H1 (cell line): ENCODE measurements around the gene RPL36A. TPM values are rescaled to one million over a fixed set of nuclear protein-coding genes. Genes with fewer than 3 reads are reported as not detected.

Experiments used
- CTCF ChIA-PET: fragments of 300-600 bp; sonication (Branson Sonifier 250); formaldehyde crosslinking; loops from one replicate; lab custom pipeline; 2021; ENCODE audit not compliant: partially characterized antibody; lab: Charles Lee
- POLR2A ChIA-PET: fragments of 300-600 bp; sonication (Branson Sonifier 250); formaldehyde crosslinking; loops from one replicate; lab custom pipeline; 2021; ENCODE audit warnings: inconsistent platforms; ENCODE audit not compliant: partially characterized antibody; lab: Charles Lee
- DNase-seq, 2 experiments: peaks; one replicate each; pipeline versions ENCODE4 v3.0.0 to v3.0.0-alpha.2; 2010 to 2022; ENCODE audit warnings: low spot score in 2 of 2, low read depth in 1 of 2, mixed read lengths in 1 of 2
- FAIRE-seq: peaks from 2 replicates; lab custom pipeline; 2011; peaks lifted over from hg19 to GRCh38; lab: Jason Lieb, UNC
- H2AFZ ChIP-seq: 2 replicates; pipeline ENCODE4 v1.8.1; 2012; ENCODE audit warnings: low read length, inconsistent platforms
- H2AK5ac ChIP-seq: 2 replicates; pipeline ENCODE4 v1.6.1; 2013; ENCODE audit warnings: low read depth, low read length
- H2BK120ac ChIP-seq: replicated peaks from 2 replicates; pipeline ENCODE3; 2013; ENCODE audit warnings: low read depth, low read length, inconsistent platforms
- H2BK12ac ChIP-seq: 2 replicates; pipeline ENCODE4 v1.6.1; 2013; ENCODE audit warnings: low read depth, low read length
- H2BK15ac ChIP-seq: 2 replicates; pipeline ENCODE4 v1.6.1; 2013; ENCODE audit warnings: low read length
- H2BK20ac ChIP-seq: 2 replicates; pipeline ENCODE4 v1.6.1; 2013; ENCODE audit warnings: low read length
- H2BK5ac ChIP-seq: 2 replicates; pipeline ENCODE4 v1.6.1; 2013; ENCODE audit warnings: low read depth, low read length
- H3K14ac ChIP-seq: 2 replicates; pipeline ENCODE4 v1.6.1; 2013; ENCODE audit warnings: inconsistent platforms; ENCODE audit not compliant: insufficient read length
- H3K18ac ChIP-seq: 2 replicates; pipeline ENCODE4 v1.6.1; 2013; ENCODE audit warnings: low read length; ENCODE audit errors: extremely low read depth
- H3K23ac ChIP-seq: 2 replicates; pipeline ENCODE4 v1.6.1; 2013; ENCODE audit warnings: inconsistent platforms; ENCODE audit not compliant: insufficient read length
- H3K23me2 ChIP-seq: 2 replicates; pipeline ENCODE4 v1.6.1; 2013; ENCODE audit warnings: low read depth, low read length
- H3K27ac ChIP-seq: 2 replicates; pipeline ENCODE4 v1.6.1; 2011; ENCODE audit warnings: low read depth, low read length, inconsistent platforms
- H3K27me3 ChIP-seq, 4 experiments: replicated peaks in 1 of 4; 1 replicate in 1 of 4; 2 replicates in 3 of 4; pipeline versions ENCODE4 v1.6.1 to v1.8.1; 2011 to 2013; ENCODE audit warnings: low read length in 3 of 4, mild to moderate bottlenecking in 3 of 4, inconsistent platforms in 2 of 4, mixed read lengths in 2 of 4, moderate library complexity in 1 of 4; ENCODE audit not compliant: control insufficient read depth in 3 of 4, insufficient read depth in 3 of 4; ENCODE audit errors: extremely low read depth in 1 of 4
- H3K36me3 ChIP-seq, 4 experiments: 2 replicates each; pipeline versions ENCODE4 v1.6.1 to v1.8.1; 2011 to 2013; ENCODE audit warnings: mild to moderate bottlenecking in 4 of 4, low read length in 3 of 4, moderate library complexity in 2 of 4, control low read depth in 1 of 4, inconsistent platforms in 1 of 4; ENCODE audit not compliant: insufficient read depth in 4 of 4, control insufficient read depth in 2 of 4
- H3K4ac ChIP-seq: replicated peaks from 2 replicates; pipeline ENCODE3; 2013; ENCODE audit warnings: low read length, low read depth, mixed read lengths, inconsistent platforms; ENCODE audit not compliant: insufficient read length
- H3K4me1 ChIP-seq, 4 experiments: replicated peaks in 1 of 4; 1 replicate in 1 of 4; 2 replicates in 3 of 4; pipeline versions ENCODE4 v1.6.1 to v1.8.1; 2011 to 2013; ENCODE audit warnings: low read length in 3 of 4, inconsistent platforms in 2 of 4, mixed read lengths in 1 of 4; ENCODE audit not compliant: insufficient read depth in 4 of 4, control insufficient read depth in 3 of 4
- H3K4me2 ChIP-seq, 2 experiments: 2 replicates each; pipeline versions ENCODE4 v1.6.1 to v1.8.1; 2011 to 2013; ENCODE audit warnings: low read depth in 2 of 2, low read length in 2 of 2, control low read depth in 1 of 2, inconsistent platforms in 1 of 2, mild to moderate bottlenecking in 1 of 2; ENCODE audit not compliant: insufficient read depth in 1 of 2
- H3K4me3 ChIP-seq, 4 experiments: fragments of 200-600, 300-600 bp in 1 of 4; sonication (generic), shearing (Covaris generic), sonication (Bioruptor Twin) in 1 of 4; 2 replicates each; pipeline versions ENCODE4 v1.5.1 to v1.8.1; 2011 to 2016; ENCODE audit warnings: low read length in 4 of 4, low read depth in 3 of 4, control low read depth in 2 of 4, inconsistent platforms in 2 of 4, mild to moderate bottlenecking in 2 of 4, mixed read lengths in 1 of 4, moderate library complexity in 1 of 4; ENCODE audit not compliant: insufficient read depth in 2 of 4; ENCODE audit errors: extremely low read depth in 1 of 4
- H3K56ac ChIP-seq: replicated peaks from 2 replicates; pipeline ENCODE3; 2013; ENCODE audit warnings: low read depth, mild to moderate bottlenecking, mixed read lengths, low read length, inconsistent platforms; ENCODE audit not compliant: insufficient read length
- H3K79me1 ChIP-seq: 2 replicates; pipeline ENCODE4 v1.6.1; 2013; ENCODE audit warnings: low read depth, low read length, control low read depth
- H3K79me2 ChIP-seq, 2 experiments: 2 replicates each; pipeline versions ENCODE4 v1.6.1 to v1.8.1; 2012 to 2013; ENCODE audit warnings: low read length in 2 of 2, mild to moderate bottlenecking in 2 of 2, inconsistent platforms in 1 of 2; ENCODE audit not compliant: insufficient read depth in 2 of 2, control insufficient read depth in 1 of 2
- H3K9ac ChIP-seq, 4 experiments: replicated peaks in 1 of 4; 1 replicate in 1 of 4; 2 replicates in 3 of 4; pipeline versions ENCODE4 v1.6.1 to v1.8.1; 2011 to 2013; ENCODE audit warnings: low read depth in 3 of 4, low read length in 3 of 4, control low read depth in 2 of 4, mild to moderate bottlenecking in 2 of 4, moderate library complexity in 2 of 4, inconsistent platforms in 1 of 4; ENCODE audit errors: extremely low read depth in 1 of 4
- H3K9me3 ChIP-seq, 2 experiments: 2 replicates each; pipeline versions ENCODE4 v1.6.1 to v1.8.1; 2012 to 2013; ENCODE audit warnings: mild to moderate bottlenecking in 2 of 2, moderate library complexity in 2 of 2, control low read depth in 1 of 2, inconsistent platforms in 1 of 2, low read depth in 1 of 2, low read length in 1 of 2, mixed read lengths in 1 of 2; ENCODE audit not compliant: insufficient read depth in 2 of 2
- H4K20me1 ChIP-seq, 2 experiments: replicated peaks in 1 of 2; 2 replicates each; pipeline versions ENCODE3 to v1.8.1; 2011 to 2013; ENCODE audit warnings: inconsistent platforms in 2 of 2, low read length in 2 of 2, mild to moderate bottlenecking in 1 of 2; ENCODE audit not compliant: insufficient read depth in 2 of 2, control insufficient read depth in 1 of 2
- H4K5ac ChIP-seq: 2 replicates; pipeline ENCODE4 v1.6.1; 2013; ENCODE audit warnings: low read length, low read depth, mixed read lengths, inconsistent platforms; ENCODE audit not compliant: insufficient read length
- H4K8ac ChIP-seq: 2 replicates; pipeline ENCODE4 v1.8.0; 2013; ENCODE audit warnings: mild to moderate bottlenecking, moderate library complexity, low read length, inconsistent platforms; ENCODE audit not compliant: insufficient read depth; ENCODE audit errors: extremely low read depth
- H4K91ac ChIP-seq: replicated peaks from 2 replicates; pipeline ENCODE3; 2013; ENCODE audit warnings: low read length, mixed read lengths, inconsistent platforms; ENCODE audit not compliant: insufficient read length
- CTCF ChIP-seq, 3 experiments: IDR thresholded peaks; 1 replicate in 2 of 3; 2 replicates in 1 of 3; pipeline versions ENCODE4 v1.5.1 to v1.6.1; 2011; ENCODE audit warnings: low read length in 3 of 3, mild to moderate bottlenecking in 3 of 3, inconsistent platforms in 2 of 3, low read depth in 1 of 3, moderate library complexity in 1 of 3; ENCODE audit not compliant: insufficient read depth in 1 of 3; ENCODE audit errors: control extremely low read depth in 1 of 3
- SIX5 ChIP-seq: IDR thresholded peaks from 2 replicates; pipeline ENCODE4 v1.6.1; 2011; ENCODE audit warnings: mild to moderate bottlenecking, low read depth, low read length
- WGBS, 2 experiments: shearing (Covaris generic) in 1 of 2; methylation state at CpG; one replicate each; pipeline versions ENCODE4 v1.1.6 to v1.1.7; 2013 to 2015; ENCODE audit warnings: low lambda C conversion rate in 2 of 2, mixed read lengths in 2 of 2, inconsistent platforms in 1 of 2, low coverage in 1 of 2, missing lambda C conversion rate in 1 of 2; ENCODE audit not compliant: insufficient replicate concordance in 2 of 2, insufficient coverage in 1 of 2, insufficient read length in 1 of 2; ENCODE audit errors: extremely low coverage in 1 of 2, missing lambda C conversion rate in 1 of 2; 5-methylcytosine and 5-hydroxymethylcytosine counted together
- polyA plus RNA-seq, 7 experiments: library from polyadenylated mRNA; depleted of rRNA in 3 of 7; stranded (reverse) in 5 of 7; unstranded in 2 of 7; fragments of >200 nt in 5 of 7; fragments of 200-250 nt in 2 of 7; gene quantifications; 1 replicate in 5 of 7; 2 replicates in 1 of 7; 4 replicates in 1 of 7; pipeline versions ENCODE4 v1.2.1 to v1.2.3, GENCODE V29; 2011 to 2013; ENCODE audit warnings: missing spikeins in 2 of 7, mixed read lengths in 2 of 7
- total RNA-seq: library from RNA; stranded (reverse); fragmentation: NEBNext Ultra II Directional; extraction: Animal tissue kit (Norgen Biotek cat#: 25700); gene quantifications from 2 replicates; pipeline ENCODE4 v1.2.1, GENCODE V29; 2021

RPL36A gene
- total and polyA plus RNA-seq, 2 of the 8 experiments (the other 6 are each of a cell fraction or from before 2014, with no cell fraction given): 271 to 1,587 TPM

GRCh38 chrX:101357166-101357795, 33.5 kb upstream of the RPL36A start:
- Histone ChIP-seq H3K4ac (no peak overlapping the region), H3K4me2 (no peak overlapping the region), H2BK20ac (no peak overlapping the region), H3K79me2 (no peaks in the 10 kb centered on the region), H3K9me3 (no peaks in the 10 kb centered on the region), H4K20me1 (no peaks in the 10 kb centered on the region), H2AK5ac (no peak overlapping the region), H3K23ac (no peak overlapping the region), H4K8ac (no peak overlapping the region), H3K14ac (no peak overlapping the region), H3K23me2 (no peaks in the 10 kb centered on the region), H4K5ac (no peak overlapping the region), H3K4me1 (no peaks in the 10 kb centered on the region), H3K18ac (no peak overlapping the region), H3K27me3 (no peaks in the 10 kb centered on the region), H2BK15ac (no peak overlapping the region), H2BK120ac (no peak overlapping the region), H2BK5ac (no peak overlapping the region), H3K27ac (no peak overlapping the region), H3K56ac (no peak overlapping the region), H4K91ac (no peak overlapping the region), H2AFZ (no peak overlapping the region), H3K9ac (no peak overlapping the region), H2BK12ac (no peak overlapping the region), H3K79me1 (no peaks in the 10 kb centered on the region), H3K36me3 (no peaks in the 10 kb centered on the region), H3K4me3 (no peak overlapping the region)
- TF ChIP-seq SIX5 (no peak), CTCF (IDR thresholded peaks at IDR 0.05; ENCODE audit: control extremely low read depth in 1 of 3, insufficient read depth in 1 of 3, low read depth in 1 of 3, low read length in 3 of 3) (peak in 1 of 3 experiments; percentile 33; a peak in 1 of 4 replicates)
- POLR2A ChIA-PET: interaction anchor here (1.5 kb wide), 1 partner anchor 8 kb away, joined by 4 read pairs; the partner anchor contains the start of gene TIMM8A
- CTCF ChIA-PET: interaction anchor here (1.4 kb wide), 1 partner anchor 29 kb away, joined by 3 read pairs; the partner anchor contains the start of gene BTK
- FAIRE-seq (peak; percentile 77), DNase-seq (no peak)
- WGBS, 2 experiments: 49% methylated on average over 5 of the region's 5 CpGs; no CpG with 5 or more reads in 1 of the 2 experiments
